HL-60 (cell line): Measurements from ENCODE around the gene RBMXL3.

ENCODE experiments used
- CTCF ChIP-seq: IDR thresholded peaks from one replicate; pipeline ENCODE4 v1.5.1; 2011; ENCODE audit warnings: low read length, control low read depth, inconsistent platforms; ENCODE audit not compliant: insufficient read depth
- GABPA ChIP-seq: IDR thresholded peaks from 2 replicates; pipeline ENCODE4 v1.6.1; 2012; ENCODE audit warnings: low read depth
- POLR2AphosphoS5 ChIP-seq: IDR thresholded peaks from 2 replicates; pipeline ENCODE4 v1.6.1; 2012; ENCODE audit warnings: low read depth
- REST ChIP-seq: IDR thresholded peaks from 2 replicates; pipeline ENCODE4 v1.6.1; 2012; ENCODE audit warnings: low read depth; ENCODE audit not compliant: insufficient replicate concordance

- TF ChIP-seq CTCF (no peak), REST (no peak), POLR2AphosphoS5 (no peak), GABPA (no peak)
Observed at GRCh38 chrX:115233497-115234455, 44.6 kb downstream of the RBMXL3 start, which contains the start of gene LRCH2.
